HS-5 (cell line): ENCODE results near the gene BYSL.
"Not testable (repeated sequence)": the region's sequence is repeated elsewhere in the genome, so short reads cannot be mapped to it uniquely, and the experiment has no call there.

Experiments
- DNase-seq: peaks from one replicate; pipeline ENCODE4 v3.0.0-alpha.2; 2012; ENCODE audit warnings: low read depth

Gene BYSL

DNA sequence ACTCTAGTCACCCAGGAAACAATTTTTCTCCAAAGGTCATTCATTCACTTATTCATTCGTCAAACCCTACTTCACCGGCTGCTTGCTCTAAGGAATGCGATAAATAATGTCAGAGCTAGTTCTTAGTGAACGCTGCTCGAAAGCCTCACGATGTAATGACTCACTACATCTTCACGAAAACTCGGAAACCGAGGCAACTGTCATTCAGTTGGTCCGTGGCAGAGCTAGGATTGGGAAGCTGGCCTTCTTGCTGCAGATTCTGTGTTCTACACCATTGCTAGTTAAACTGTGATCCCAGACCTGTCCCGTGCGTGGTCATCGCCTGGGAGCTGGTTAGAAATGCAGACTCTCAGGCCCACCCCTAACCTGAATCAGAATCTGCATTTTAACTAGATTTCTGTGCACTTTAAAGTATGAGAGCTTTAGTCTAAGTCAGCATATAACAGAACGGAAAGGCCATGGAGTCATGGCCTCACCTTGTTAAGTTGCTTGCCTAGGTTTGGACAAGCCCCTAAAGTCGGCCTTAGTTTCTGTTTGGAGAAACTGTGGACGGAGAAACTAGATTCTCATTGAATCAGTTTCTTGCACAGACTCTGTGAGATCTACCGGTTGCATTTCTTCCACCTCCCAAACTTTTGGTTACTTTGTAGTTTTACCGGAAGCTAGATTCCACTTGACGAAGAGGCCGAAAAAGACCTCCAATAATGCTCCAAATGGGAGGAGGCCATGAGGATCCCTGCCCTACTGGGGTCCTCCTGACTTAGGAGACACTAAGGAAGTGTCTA lies 21.0 kb downstream of the BYSL start:
- DNase-seq, result peak; percentile 73

DNA sequence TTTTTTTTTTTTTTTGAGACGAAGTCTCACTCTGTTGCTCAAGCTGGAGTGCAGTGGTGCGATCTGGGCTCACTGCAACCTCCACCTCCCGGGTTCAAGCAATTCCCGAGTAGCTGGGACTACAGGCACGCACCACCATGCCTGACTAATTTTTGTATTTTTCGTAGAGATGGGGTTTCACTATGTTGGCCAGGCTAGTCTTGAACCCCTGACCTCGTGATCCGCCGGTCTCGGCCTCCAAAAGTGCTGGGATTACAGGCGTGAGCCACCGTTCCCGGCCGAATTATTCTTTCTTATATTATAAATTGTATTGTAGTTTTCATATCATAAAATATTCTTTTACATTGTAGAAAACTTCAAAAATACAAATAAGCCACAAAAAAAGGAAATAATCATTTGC lies 21.6 kb downstream of the BYSL start:
- DNase-seq, result not testable (repeated sequence)

DNA sequence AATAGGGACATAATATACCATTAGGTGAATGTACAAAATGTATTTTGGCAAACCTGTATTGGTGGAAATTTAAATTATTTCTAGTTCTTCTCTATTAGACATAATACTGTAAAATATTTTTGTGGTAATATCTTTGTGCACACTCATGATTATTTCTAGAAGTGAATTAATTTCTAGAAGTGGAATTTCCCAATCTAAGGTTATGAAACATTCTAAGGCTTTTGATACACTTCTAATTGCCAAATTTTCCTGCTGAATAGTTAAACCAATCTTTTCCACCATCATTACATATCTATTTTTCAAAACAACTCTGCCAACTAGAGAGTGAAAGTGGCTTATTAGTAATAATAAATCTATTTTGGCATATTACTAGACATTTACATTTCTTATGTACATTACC lies 22.2 kb downstream of the BYSL start:
- no peak for DNase-seq

DNA sequence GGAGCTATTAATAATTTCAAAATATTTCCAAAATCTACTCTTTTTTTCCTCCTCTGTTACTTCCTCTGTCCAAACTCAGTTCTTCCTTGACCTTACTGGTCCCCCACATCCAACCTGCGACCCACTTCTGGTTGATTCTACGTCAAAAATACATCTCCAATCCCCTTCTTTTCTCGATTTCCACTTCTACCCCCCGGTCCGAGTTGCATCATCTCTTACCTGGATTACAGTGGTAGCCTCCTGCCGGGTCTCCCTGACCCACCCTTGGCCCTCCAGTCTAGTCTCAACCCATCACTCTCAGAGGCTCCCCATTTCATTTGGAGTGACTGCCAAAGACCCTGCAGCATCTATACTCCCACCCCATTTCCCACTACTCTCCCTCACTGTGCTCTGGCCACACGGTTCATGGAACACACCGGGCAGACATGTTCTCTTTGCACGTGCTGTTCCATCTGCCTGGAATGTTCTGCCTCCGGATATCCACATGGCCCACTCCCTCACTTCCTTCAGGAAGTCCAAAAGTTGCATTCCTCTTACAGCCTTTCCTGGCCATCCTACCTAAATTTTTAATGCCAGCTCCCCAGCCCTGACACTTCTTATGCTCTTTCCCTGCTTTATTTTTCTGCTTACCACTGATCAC lies 26.4 kb downstream of the BYSL start:
- DNase-seq, result no peak

DNA sequence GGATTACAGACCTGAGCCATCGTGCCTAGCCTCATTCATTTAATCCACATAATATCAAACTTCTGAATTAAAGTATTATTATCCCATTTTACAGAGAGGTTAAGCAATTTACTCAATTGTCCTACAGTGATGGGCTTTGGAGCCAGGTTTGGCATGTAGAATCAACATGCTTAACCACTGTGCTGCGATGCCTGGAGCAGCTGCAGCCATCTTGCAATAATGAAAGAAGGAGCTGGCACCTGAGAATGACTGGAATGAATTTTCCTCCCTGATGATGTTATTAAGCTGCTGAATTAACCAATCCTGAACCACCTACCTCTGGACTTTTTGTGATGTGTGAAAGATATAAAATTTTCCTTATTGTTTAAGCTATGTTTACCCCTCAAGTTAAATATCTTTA lies 33.4 kb downstream of the BYSL start:
- no peak for DNase-seq

DNA sequence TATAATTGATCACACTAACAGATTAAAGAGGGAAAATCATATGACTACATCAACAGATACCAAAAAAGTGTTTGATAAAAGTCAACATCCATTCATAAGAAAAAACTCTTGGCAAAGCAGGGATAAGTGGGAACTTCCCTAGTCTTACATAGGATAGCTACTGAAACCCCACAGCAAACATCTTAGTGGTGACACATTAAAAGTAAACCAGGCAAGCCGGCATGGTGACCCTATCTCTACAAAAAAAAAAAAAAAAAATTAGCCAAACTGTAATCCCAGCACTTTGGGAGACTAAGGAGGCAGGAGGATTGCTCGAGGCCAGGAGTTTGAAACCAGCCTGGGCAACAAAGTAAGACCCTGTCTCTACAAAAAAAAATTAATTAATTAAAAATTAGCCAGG lies 34.1 kb downstream of the BYSL start:
- no peak for DNase-seq

DNA sequence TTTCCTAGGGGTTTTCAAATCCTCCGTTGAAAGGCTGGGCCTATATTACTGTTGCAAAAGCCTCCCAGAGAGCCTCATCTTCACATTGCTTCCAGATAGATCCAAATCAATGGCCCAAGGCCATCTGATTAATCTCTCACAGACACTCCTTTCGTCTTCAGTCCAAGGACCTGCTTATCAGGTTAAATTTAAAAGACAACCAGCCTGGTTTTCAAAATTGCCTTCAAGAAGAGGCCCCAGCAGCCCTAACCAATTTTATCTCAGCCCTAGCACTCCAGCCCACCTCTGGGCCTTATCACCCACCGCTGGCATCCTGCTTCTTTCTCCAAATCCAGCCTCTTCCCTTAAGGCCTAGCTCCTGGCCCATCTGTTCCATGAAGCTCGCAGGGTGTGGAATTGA lies 35.8 kb downstream of the BYSL start:
- DNase-seq, result no peak

DNA sequence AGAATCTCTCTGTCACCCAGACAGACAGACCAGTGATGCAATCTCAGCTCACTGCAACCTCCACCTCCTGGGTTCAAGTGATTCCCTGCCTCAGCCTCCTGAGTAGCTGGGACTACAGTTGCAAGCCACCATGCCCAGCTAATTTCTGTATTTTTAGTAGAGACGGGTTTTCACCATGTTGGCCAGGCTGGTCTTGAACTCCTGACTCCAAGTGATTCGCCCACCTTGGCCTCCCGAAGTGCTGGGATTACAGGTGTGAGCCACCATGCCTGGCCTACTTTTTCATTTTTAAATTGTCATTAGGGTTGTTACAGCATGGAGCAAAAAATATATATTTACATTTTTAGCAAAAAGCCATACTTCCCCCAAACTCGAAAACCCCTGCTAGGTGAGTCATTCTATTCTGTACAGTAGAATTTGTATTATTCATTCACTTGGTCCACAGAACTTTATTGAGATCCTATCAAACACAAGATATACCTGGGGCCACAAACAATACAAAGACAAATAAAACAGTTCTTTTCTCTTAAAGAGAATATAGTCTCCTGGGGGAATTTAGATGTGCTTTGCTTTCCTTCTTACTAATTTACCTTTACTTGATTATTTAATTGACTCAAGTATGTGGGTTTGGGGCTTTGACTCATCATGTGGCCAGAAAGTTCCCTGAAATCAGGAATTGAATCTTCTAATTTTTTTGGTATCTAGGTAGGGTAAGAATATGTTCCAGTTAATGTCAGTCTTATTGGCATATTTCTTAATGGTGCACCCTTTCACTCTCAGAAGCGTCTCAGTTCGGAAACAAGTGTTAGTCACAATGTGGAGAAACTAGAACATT lies 36.9 kb downstream of the BYSL start:
- DNase-seq, result no peak

DNA sequence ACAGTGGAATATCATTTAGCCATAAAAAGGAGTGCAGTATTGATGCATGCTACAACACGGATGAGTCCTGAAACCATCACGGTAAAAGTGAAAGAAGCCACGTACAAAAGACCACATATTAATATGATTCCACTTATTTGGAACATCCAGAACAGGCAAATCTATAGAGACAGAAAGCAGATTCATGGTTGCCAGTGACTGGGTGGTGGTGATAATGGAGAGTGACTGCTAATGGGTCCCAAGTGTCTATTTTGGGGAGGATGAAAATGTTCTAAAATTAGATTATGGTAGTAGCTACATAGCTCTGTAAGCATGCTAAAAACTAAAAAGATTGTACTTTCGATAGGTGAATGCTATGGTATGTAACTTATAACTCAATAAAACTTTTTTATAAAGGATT lies 38.7 kb downstream of the BYSL start:
- no peak for DNase-seq

DNA sequence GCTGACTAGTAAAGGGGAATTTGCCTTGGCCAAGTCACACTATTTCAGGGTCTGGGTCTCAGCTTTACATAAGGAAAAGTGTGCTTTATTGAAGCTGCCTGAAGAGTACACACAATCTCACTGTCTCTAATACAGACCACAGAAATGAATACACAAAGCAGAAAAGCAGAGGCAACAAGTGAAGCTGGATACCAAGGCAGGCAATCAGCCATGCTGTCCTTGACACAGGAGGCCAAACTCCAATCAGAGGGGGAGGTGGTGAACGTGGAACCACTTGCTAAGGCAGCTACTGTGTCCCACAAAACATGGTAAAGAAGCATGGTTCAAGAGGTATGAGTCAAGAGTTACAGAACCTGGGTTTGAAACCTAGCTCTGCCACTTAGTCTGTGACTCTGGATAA lies 42.1 kb downstream of the BYSL start:
- DNase-seq, result no peak

DNA sequence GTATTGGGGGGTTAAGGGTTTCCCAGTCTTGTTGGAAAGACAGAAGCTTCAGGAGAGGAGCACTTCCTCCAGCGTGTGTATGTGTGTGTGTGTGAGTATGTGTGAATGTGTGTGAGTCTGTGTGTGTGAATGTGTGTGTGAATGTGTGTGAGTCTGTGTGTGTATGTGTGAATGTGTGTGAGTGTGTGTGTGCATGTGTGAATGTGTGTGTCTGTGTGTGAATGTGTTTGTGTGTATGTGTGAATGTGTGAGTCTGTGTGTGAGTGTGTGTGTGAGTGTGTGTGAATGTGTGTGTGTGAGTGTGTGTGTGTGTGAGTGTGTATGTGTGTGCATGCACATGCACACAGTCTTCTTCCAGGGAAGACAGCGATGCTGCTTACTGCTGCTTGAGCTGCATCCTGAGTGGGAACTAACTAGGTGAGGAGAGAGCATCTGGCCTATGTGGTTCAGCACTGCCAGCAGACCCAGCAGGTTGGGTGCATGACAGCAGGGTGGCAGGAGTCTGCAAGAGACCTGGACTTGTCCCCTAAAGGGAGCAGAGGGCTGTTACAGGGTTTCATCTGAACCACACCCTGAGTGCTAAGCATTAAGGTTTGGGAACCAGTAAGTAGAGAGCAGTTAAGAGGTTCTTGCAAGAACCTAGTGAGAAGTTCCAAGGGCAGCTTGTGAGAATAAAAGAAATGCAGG lies 43.0 kb downstream of the BYSL start:
- no peak for DNase-seq

DNA sequence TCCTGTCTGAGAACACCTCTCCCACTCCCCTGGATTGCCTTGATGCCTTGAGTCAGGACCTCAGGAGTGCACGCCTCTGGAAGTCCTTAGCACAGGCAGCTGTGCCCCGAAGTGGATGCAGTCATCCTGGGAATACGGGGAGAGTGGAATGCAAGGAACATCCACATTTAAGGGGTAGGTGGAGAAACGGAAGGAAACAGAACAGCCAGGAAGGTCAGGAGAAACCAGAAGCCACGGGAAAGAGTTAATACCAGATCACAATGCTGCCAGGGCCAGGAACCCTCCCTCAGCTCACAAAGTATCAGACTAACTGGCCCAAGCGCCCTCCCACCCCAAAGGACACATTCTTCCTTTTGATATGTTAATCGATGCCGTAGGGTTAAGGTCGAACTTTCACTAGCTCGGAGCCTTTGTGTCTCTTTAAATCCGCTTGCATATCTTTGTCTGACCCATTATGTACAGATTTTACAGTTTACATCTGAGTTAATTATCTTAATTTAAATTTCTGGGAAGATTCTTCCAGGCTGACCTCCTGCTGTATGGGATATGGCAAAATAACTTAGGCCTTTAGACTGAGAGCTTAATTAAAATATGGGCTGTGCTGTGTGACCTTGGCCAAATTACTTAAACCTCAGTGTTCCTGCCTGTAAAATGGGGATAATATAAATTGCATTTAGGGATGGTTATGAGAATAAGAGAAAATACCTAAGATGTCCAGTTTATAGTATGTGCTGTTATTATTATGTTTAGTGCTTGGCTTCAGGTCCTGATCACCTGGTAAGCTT lies 44.3 kb downstream of the BYSL start:
- no peak for DNase-seq

DNA sequence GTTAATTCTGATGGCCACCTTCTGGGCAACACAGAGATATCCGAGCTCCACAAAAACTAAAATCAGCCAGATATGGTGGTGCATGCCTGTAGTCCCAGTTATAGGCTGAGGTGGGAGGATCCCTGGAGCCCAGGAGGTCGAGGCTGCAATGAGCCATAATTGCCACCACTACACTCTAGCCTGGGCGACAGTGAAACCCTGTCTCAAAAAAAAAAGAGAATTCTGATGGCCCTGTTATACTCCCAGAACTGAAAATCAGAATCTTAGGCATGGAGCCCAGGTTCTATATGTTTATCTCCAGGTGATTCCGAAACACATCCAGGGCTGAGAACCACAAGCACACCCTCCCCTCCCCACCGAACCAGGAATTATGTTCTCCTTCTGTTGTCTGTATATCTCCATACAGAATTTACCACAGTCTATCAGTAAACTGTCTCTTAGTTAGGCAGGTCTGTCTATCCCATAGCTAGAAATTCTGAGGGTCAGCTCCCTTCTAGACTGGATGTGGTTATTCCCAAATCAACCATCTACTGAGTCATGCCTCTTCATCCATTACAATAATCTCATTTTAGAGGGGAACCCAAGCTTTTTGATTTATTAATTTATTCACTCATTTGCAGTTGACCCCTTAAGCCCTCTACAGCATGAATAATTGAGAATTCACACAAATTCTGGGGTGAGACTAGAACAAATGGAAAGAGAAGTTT lies 45.1 kb downstream of the BYSL start:
- DNase-seq, result no peak

DNA sequence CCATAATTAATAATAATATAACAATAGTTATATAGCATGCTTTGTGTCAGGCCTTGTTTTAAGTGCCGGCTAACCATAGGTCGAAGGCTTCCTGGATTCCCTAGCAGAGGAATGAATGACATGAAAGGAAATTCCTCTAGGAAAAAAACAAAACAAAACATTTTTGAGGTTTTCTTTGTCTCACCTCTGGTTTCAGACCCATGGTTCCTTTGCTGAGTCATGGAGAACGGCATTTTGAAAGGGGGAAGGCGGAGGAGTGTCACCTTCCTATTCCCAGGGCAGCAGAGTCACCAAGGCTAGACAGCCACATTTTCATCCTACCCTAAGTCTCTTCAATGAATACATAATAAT lies 45.6 kb downstream of the BYSL start:
- peak; percentile 58 for DNase-seq

DNA sequence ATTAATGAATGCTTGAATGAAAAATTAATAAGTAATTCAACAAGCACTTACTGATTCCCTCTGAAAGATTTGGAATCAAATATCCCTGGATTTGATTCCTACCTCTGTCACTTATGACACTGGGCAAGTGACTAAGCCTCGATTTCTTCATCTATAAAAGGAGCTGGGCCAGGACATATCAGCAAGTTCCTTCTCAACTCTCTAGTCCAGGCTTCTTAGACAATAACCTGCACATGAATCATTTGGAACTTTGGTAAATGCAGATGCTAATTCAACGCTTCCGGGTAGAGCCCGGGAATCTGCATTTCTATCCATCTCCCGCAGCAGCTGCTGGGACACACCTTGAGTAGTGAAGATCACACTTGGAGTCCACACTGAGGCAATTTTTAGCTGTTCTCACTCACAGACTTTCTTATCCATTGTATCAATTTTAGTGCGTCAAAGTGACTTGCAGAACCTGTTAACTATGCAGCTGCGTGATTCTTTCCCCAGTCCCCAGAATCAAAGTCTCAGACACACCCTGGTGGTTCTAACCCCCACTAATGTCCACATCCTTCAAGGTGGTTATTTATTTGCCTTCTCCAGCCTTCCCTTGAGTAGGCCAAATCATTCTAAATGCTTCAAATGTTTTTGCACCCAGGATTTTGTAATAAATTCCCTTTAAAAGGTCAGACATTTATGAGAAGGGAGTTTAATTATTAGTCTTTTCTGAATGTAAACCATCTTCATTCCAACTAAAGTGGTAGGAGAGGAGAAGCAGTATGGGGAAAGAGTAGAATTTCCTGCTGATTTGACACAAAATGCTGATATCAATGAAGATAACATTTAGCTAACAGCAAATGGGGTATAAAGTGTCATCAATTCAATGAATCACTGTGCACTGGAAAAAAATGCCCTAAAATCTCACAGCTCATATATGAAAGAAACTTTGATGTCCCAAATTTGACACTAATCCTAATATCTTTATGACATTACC lies 46.3 kb downstream of the BYSL start:
- no peak for DNase-seq

DNA sequence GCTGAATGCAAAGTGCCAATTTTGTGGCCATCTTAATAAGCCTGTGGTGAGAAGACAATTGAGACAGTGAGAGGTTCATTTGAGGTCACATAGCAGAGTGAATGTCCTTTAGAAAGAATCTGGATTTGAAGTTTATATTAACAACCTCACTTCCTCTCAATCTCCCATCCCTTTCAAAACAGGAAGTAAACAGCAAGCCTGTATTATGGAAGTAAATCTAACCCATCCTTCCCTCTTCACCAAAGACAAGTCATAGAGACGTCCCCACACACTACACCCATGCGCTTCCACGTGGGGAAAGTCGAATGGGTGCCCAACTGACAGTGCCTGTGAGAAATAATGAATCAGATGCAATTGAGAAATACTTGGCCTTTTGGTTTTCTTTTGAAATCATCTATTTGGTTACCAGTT lies 49.1 kb downstream of the BYSL start:
- peak; percentile 42 for DNase-seq

DNA sequence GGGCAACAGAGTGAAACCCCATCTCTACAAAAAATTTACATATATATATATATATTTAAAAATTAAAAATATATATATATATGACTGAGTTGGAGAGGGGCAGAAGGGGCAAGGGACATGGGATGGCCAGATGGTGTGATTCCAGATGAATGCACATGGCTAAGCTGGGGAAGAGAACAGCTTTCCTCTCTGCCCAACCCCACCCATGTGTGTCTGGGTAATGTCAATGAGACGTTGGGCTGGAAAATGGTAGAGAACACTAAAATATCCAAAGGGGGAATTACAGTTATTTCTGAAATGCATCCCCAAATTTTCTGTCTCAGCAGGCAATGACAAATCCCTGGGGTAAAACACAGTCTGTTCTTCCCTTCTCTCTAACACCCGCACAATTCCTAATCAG lies 51.5 kb downstream of the BYSL start:
- no peak for DNase-seq

DNA sequence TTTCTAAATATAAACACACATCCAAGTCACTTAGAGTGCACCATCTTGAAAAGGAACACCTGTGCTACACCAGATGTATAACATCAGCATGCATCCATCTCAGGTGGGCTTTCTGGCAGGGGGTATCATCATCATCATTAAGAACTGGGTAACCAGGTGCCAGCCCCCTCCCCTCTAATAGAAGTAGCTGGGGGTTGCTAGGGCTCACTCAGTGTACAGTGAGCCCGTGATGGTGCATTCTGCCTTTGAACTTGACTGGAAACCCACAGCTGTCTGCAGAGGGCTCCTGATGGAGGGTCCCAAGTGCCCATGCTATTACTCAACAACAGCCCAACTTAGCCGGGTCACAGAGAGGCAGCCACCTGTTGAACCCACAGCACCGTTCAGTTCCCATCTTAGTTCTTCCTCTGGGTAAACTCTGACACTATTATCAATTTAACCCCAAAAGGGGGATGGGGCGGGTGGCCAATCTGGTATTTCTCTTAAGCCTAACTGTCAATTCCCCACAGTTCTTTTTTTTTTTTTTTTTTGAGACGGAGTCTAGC lies 53.1 kb downstream of the BYSL start:
- no peak for DNase-seq

DNA sequence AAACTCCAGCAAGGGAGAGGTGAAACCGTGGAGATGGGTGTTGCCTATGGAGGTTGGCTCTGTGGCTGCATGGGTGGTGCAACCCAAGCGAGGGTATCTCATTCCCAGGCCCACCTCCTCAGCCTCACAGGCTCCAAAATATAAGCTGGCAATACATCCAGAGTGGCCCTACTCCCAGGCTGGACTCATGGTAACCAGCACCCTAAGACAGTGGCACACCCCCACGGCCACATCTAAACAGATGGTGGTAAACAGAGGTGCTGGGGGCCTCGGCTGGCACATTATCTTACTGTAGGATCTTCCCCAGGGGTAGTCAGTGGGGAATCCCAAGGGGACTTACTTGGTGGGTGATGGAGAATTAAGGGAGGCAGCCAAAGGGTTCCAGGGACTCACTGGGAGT lies 54.0 kb downstream of the BYSL start:
- no peak for DNase-seq
